GM11168 (cell line): ENCODE measurements around the gene MYO1B.

Experiments
- in situ Hi-C: fragments of 300-500 bp; cut with MboI; formaldehyde crosslinking; loops from one replicate; pipeline ENCODE4 v1.12.0; 2022; ENCODE audit warnings: low sequenced_read_pairs; ENCODE audit not compliant: unreplicated experiment

Gene MYO1B

GRCh38 chr2:191385416-191386160 lies 140.4 kb downstream of the MYO1B start:
- in situ Hi-C loops, result no loop called here

- in situ Hi-C loops, result no loop called here
Measured at GRCh38 chr2:191386938-191387536, 141.8 kb downstream of the MYO1B start.

GRCh38 chr2:191389288-191389687 lies 144.1 kb downstream of the MYO1B start:
- in situ Hi-C loops, result no loop called here

GRCh38 chr2:191391171-191391570 lies 146.0 kb downstream of the MYO1B start:
- in situ Hi-C loops, result no loop called here

GRCh38 chr2:191394043-191394442 lies 148.8 kb downstream of the MYO1B start:
- in situ Hi-C loops, result no loop called here

DNA sequence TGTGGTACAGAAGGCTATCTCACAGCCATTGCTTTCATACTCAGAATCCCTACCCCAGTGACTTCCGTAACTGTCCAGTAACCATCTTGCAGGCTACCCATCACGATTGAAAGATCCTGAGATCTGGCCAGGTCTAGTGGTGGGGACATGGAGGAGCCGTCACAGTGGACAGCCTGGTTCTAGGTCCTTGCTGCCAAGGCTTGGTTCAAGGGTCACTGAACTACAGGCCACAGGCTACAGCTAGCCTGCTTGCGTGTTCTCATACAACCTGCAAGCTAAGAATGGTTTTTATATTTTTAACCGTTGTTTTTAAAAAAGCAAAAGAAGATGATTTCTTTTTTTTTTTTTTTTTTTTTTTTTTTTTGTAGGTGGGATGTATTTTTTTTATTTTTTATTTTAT lies 151.6 kb downstream of the MYO1B start:
- in situ Hi-C loops, result no loop called here

GRCh38 chr2:191399601-191400000 lies 154.4 kb downstream of the MYO1B start:
- in situ Hi-C loops, result no loop called here

GRCh38 chr2:191401287-191401686 lies 156.1 kb downstream of the MYO1B start:
- in situ Hi-C loops, result no loop called here

- in situ Hi-C loops, result no loop called here
Measured at GRCh38 chr2:191402966-191403565, 157.9 kb downstream of the MYO1B start.

DNA sequence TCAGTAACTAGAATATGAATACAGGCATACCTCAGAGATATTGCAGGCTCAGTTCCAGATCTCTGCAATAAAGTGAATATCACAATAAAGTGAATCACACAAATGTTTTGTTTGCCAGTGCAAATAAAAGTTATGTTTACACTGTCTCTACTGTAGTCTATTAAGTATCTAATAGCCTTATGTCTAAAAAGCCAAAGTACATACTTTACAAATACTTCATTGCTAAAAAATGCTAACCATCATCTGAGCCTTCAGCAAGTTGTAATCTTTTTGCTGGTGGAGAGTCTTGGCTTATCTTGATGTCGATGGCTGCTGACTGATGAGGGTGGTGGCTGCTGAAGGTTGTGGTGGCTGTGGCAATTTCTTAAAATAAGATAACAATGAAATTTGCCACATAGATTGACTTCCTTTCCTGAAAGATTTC lies 159.4 kb downstream of the MYO1B start:
- in situ Hi-C loops, result no loop called here

- in situ Hi-C loops, result no loop called here
Measured at GRCh38 chr2:191405546-191405945, 160.3 kb downstream of the MYO1B start.

DNA sequence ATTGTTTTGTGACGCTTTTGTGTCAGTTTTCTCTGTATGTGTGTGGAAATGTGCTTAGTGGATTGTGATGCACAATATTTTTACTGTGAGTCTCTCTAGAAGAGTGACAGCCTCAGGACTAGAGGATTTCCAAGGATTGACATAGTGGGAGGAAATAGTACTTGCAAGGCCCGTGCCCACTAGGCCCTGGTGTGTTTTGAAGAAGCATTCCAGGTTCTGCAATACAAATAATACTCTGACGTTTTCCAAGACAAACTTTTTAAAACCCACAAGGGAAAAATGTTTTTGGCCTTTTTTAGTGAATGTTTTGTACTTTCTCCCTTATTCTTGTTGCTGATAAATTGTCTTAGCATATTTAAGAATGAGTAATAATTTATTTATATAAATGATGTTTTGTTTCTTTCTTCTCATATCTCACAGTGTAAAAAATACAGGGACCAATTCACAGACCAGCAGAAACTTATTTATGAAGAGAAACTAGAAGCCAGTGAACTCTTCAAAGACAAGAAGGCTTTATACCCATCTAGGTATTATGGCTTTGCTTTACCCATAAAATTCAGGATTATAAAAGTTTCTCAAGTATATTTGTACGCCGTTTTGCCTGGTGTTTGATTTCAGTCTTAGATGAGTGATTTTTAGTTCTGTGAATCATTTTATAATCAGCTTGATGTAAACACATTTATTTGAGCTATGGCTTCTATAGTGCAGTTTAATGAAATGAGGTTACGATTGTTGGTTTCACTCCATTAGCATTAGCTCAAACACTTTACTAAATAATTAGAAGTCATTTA lies 165.6 kb downstream of the MYO1B start:
- in situ Hi-C loops, result no loop called here

DNA sequence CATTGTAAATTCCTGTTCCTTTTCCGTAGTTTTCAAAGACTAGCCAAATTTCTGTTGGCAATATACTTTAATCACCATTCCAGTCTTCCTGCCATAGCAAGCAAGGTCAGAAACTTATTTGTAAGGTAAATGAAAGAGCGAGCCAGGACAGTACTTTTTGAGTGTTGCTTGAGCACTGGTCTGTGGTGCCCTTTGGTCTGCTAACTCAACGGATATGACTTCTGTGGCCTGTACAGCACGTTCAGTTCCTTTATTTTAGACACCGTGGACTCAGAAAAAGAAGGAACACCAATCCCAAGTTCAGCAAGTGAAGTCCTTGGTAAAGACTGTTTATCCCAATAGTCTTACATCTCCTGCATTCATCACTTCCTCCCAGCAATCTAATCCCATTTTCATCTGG lies 166.3 kb downstream of the MYO1B start:
- in situ Hi-C loops, result no loop called here

DNA sequence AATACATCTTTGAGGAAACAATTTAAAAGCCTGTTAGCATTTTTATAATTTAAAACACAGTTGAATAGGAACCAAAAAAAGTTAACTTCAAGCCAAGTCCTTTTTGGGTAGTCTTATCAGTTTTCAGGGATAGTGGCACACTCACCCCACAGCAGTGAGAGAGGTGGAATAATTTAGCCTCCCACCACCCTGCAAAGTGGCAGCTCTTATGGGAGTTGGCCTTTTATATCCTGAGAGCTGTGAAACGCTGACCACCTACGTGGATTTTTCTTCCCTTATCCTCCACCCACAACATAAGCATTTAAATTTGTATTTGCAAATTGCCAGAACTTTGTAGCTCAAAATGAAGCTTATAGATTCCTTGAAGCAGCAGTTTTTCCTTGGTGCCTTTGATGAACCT lies 167.1 kb downstream of the MYO1B start:
- in situ Hi-C loops, result no loop called here

- in situ Hi-C loops, result no loop called here
Measured at GRCh38 chr2:191415101-191415500, 169.9 kb downstream of the MYO1B start.

DNA sequence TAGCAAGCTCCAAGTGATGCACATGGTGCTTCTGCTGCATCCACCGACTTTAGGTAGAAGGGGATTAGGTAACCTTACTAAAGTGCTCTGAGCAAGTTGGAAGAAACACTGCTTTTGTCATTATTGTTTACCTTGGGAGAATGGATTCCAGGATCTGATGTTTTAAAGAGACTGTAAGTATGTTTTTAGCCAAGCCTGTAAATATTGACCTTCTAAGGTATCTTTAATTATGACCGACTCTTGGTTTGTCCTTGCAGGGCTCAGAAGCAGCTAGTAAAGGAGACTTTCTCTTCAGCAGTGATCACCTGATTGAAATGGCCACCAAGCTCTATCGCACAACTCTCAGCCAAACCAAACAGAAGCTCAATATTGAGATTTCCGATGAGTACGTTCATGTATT lies 170.7 kb downstream of the MYO1B start:
- in situ Hi-C loops, result no loop called here

- in situ Hi-C loops, result no loop called here
Measured at GRCh38 chr2:191417746-191418145, 172.5 kb downstream of the MYO1B start.

- in situ Hi-C loops, result no loop called here
Measured at GRCh38 chr2:191421950-191422349, 176.7 kb downstream of the MYO1B start.

DNA sequence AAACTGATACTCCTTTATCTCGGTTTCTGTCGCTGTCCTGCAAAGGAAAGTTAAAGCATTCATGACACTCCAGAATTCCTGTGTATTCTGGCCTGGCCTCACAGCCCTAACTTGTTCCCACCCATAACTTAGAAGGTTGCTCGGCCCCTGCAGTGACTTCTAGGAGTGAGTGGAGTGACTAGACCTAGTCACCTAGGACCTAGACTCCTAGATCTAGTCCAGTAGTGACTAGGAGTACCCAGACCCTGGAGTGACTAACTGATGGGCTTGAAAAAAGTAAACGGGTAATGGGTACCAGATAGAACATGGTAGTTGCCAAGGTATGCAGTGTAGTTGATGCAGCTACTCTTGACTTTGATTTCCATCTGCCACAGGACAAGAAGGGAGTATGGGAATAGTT lies 181.8 kb downstream of the MYO1B start:
- in situ Hi-C loops, result no loop called here

DNA sequence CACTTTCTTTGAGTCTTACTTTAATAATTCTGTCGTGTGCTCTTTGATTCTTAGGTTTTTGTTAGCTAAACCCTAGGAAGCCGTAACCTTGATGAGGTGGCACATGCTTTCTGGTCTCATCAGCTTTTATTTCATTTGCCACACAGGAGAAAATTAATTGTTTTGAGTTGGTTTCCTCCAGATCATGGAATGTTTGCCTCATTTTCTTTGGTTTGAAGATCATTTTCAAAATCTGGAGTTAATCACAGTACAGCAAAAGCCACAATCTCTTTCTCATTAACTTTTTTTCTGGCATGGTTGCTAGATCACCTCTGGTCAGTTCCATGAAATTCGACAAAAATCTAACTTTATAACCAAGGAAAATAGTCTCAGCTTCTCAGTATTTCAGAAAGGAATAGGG lies 182.9 kb downstream of the MYO1B start:
- in situ Hi-C loops, result no loop called here

- in situ Hi-C loops, result no loop called here
Measured at GRCh38 chr2:191430476-191430875, 185.3 kb downstream of the MYO1B start.
